Stomach (tissue), 4 donors: ENCODE data around the gene F3.

ENCODE experiments used
- EP300 ChIP-seq: sonication (generic); formaldehyde crosslinking; IDR thresholded peaks from one replicate; pipeline ENCODE4 v1.6.1; 2017; ENCODE audit warnings: antibody characterized with exemption
- POLR2AphosphoS5 ChIP-seq, 3 donors: sonication (generic); formaldehyde crosslinking; IDR thresholded peaks; one replicate each; pipeline ENCODE4 v1.6.1; 2016; ENCODE audit warnings: antibody characterized with exemption in 3 of 3

DNA sequence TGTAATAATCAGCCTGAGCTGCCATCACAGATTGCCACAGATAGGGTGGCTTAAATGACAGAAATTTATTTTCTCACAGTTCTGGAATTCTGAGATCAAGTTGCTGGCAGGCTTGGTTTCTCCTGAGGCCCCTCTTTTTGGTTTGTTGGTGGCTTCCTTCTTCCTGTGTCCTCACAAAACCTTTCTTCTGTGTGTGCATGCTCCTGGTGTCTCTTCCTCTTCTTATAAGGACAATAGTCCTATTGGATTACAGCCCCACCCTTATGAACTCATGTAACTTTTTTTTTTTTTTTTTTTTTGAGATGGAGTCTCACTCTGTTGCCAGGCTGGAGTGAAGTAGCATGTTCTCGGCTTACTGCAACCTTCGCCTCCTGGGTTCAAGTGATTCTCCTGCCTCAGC lies 41.0 kb upstream of the F3 start:
- TF ChIP-seq POLR2AphosphoS5 (IDR thresholded peaks at IDR 0.05) (no peak), EP300 (no peak)
